ENCODE data around the gene NEK9. TPM values are rescaled to one million over a fixed set of nuclear protein-coding genes. Genes with fewer than 3 reads are reported as not detected.

Gene NEK9
- total RNA-seq, 1 experiment from 2014 or later: 40.7 TPM

DNA sequence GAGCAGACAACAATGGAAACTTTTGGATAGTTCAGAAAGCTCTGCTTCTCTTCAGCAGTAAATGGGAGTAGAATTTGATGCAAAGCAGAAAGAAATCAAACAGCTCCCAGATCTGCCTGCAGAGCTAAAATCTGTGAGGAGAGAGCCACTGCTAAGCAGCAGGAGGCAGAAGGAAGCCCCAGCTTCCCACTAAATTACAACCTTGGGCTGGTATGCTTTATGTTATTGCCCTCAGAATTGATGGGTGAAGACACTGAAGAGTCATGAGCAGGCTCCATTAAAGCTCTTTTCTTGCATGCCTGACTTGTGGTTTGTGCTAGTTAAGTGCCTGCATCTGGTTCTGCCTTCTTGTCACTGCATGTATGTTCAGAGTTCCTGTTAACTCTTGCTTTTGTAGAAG, 49.1 kb downstream of the NEK9 start:
- no peaks in the 10 kb centered on the region for H3K9me3 ChIP-seq (ENCODE audit: control insufficient read depth, insufficient read depth, low read depth, low read length)
- TF ChIP-seq, protein P1, sequence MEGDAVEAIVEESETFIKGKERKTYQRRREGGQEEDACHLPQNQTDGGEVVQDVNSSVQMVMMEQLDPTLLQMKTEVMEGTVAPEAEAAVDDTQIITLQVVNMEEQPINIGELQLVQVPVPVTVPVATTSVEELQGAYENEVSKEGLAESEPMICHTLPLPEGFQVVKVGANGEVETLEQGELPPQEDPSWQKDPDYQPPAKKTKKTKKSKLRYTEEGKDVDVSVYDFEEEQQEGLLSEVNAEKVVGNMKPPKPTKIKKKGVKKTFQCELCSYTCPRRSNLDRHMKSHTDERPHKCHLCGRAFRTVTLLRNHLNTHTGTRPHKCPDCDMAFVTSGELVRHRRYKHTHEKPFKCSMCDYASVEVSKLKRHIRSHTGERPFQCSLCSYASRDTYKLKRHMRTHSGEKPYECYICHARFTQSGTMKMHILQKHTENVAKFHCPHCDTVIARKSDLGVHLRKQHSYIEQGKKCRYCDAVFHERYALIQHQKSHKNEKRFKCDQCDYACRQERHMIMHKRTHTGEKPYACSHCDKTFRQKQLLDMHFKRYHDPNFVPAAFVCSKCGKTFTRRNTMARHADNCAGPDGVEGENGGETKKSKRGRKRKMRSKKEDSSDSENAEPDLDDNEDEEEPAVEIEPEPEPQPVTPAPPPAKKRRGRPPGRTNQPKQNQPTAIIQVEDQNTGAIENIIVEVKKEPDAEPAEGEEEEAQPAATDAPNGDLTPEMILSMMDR (IDR thresholded peaks at IDR 0.05): no peak
- TF ChIP-seq TCF7L2 (IDR thresholded peaks at IDR 0.05; ENCODE audit: low read depth, low read length) (no peak), POLR2AphosphoS5 (IDR thresholded peaks at IDR 0.05; ENCODE audit: low read depth, low read length) (no peak), SIN3A (IDR thresholded peaks at IDR 0.05; ENCODE audit: borderline replicate concordance, insufficient read depth, low read depth, low read length) (no peak)
- TF ChIP-seq, protein P2, sequence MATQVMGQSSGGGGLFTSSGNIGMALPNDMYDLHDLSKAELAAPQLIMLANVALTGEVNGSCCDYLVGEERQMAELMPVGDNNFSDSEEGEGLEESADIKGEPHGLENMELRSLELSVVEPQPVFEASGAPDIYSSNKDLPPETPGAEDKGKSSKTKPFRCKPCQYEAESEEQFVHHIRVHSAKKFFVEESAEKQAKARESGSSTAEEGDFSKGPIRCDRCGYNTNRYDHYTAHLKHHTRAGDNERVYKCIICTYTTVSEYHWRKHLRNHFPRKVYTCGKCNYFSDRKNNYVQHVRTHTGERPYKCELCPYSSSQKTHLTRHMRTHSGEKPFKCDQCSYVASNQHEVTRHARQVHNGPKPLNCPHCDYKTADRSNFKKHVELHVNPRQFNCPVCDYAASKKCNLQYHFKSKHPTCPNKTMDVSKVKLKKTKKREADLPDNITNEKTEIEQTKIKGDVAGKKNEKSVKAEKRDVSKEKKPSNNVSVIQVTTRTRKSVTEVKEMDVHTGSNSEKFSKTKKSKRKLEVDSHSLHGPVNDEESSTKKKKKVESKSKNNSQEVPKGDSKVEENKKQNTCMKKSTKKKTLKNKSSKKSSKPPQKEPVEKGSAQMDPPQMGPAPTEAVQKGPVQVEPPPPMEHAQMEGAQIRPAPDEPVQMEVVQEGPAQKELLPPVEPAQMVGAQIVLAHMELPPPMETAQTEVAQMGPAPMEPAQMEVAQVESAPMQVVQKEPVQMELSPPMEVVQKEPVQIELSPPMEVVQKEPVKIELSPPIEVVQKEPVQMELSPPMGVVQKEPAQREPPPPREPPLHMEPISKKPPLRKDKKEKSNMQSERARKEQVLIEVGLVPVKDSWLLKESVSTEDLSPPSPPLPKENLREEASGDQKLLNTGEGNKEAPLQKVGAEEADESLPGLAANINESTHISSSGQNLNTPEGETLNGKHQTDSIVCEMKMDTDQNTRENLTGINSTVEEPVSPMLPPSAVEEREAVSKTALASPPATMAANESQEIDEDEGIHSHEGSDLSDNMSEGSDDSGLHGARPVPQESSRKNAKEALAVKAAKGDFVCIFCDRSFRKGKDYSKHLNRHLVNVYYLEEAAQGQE (IDR thresholded peaks at IDR 0.05; ENCODE audit: insufficient read depth in 1 of 2, low read depth in 2 of 2, low read length in 1 of 2): no peak
- no peak overlapping the region for H3K27ac ChIP-seq (ENCODE audit: low read length)
- in situ Hi-C loops (cut with HindIII; ENCODE audit: low pct_unique_long_range_greater_than_20kb, low sequenced_read_pairs) (no loop called here), intact Hi-C loops (cut with micrococcal nuclease; ENCODE audit: unreplicated experiment) (no loop called here)
- no peak overlapping the region for H3K4me3 ChIP-seq (ENCODE audit: low read depth in 2 of 2, low read length in 2 of 2)
- POLR2A ChIA-PET: no interaction called here
- no peaks in the 10 kb centered on the region for H3K36me3 ChIP-seq (ENCODE audit: control insufficient read depth, insufficient read depth, low read length)
- DNase-seq (ENCODE audit: low read depth, low spot score) (no peak), ATAC-seq (no peak)
- H3K4me1 ChIP-seq (ENCODE audit: control insufficient read depth, insufficient read depth, low read length): no peaks in the 10 kb centered on the region
- BruUV-seq (replicated peaks): no TSS peak
- H3K27me3 ChIP-seq (ENCODE audit: control insufficient read depth, insufficient read depth, low read length): no peaks in the 10 kb centered on the region
- CTCF ChIA-PET: interaction anchor here (0.8 kb wide), 1 partner anchor 218 kb away, joined by 3 read pairs; no protein-coding TSS in a partner anchor

DNA sequence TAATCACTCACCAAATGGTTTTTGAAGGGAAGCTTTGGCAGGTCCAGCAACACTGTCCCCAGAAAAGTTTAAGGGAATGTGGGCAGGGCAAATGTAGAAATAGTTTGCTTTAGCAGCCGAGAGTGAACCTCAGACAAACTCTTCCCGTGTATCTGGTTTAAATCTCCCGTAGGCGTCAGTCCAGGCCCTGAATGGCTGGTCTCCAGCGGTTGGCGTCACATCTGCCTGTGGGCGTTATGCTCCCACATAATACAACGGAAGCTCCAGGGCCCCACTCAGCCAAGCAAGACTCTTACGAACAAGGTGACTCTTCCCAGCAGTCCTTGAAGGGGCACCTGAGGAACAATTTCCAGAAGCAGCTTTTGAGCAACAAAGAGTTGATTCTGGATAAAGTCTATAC, 56.5 kb downstream of the NEK9 start:
- in situ Hi-C loops (cut with HindIII; ENCODE audit: low pct_unique_long_range_greater_than_20kb, low sequenced_read_pairs): no loop called here
- POLR2A ChIA-PET: interaction anchor here (0.6 kb wide), 2 partner anchors 80 to 318 kb away, joined by 3 to 6 read pairs; no protein-coding TSS in a partner anchor
- BruUV-seq (replicated peaks): no TSS peak
- ATAC-seq: no peak
- Histone ChIP-seq H3K27ac (ENCODE audit: low read length) (peak overlapping the region; percentile 99), H3K4me3 (ENCODE audit: low read depth in 2 of 2, low read length in 2 of 2) (peak overlapping the region in 1 of 2 experiments; percentile 64; a peak in 2 of 4 replicates), H3K27me3 (ENCODE audit: control insufficient read depth, insufficient read depth, low read length) (no peaks in the 10 kb centered on the region), H3K9me3 (ENCODE audit: control insufficient read depth, insufficient read depth, low read depth, low read length) (no peaks in the 10 kb centered on the region), H3K36me3 (ENCODE audit: control insufficient read depth, insufficient read depth, low read length) (no peaks in the 10 kb centered on the region), H3K4me1 (ENCODE audit: control insufficient read depth, insufficient read depth, low read length) (peaks cover 7% of the 10 kb centered on the region)
- intact Hi-C loops (cut with micrococcal nuclease; ENCODE audit: unreplicated experiment): no loop called here
- TF ChIP-seq, protein P1 (IDR thresholded peaks at IDR 0.05): no peak
- TF ChIP-seq TCF7L2 (IDR thresholded peaks at IDR 0.05; ENCODE audit: low read depth, low read length) (no peak), SIN3A (IDR thresholded peaks at IDR 0.05; ENCODE audit: borderline replicate concordance, insufficient read depth, low read depth, low read length) (no peak), POLR2AphosphoS5 (IDR thresholded peaks at IDR 0.05; ENCODE audit: low read depth, low read length) (no peak)
- TF ChIP-seq, protein P2 (IDR thresholded peaks at IDR 0.05; ENCODE audit: insufficient read depth in 1 of 2, low read depth in 2 of 2, low read length in 1 of 2): no peak
- no peak for DNase-seq (ENCODE audit: low read depth, low spot score)
- CTCF ChIA-PET: no interaction called here
